A549 (cell line): ENCODE measurements around the gene MSH6.

Experiments used
- EP300 ChIP-seq, 2 experiments: fragments of >200 bp; sonication (Bioruptor Twin); formaldehyde crosslinking; IDR thresholded peaks; 2 replicates in 1 of 2; 3 replicates in 1 of 2; pipeline ENCODE4 v1.6.1; 2016 to 2017
- KDM5A ChIP-seq: fragments of 200-600 bp; sonication (generic); IDR thresholded peaks from 2 replicates; pipeline ENCODE4 v1.6.1; 2016; ENCODE audit warnings: antibody characterized with exemption, mild to moderate bottlenecking
- POLR2A ChIP-seq: IDR thresholded peaks from 2 replicates; pipeline ENCODE4 v1.6.1; 2012; ENCODE audit warnings: mild to moderate bottlenecking, low read length
- TF ChIP-seq, protein P1 (sequence below): IDR thresholded peaks from 2 replicates; pipeline ENCODE4 v1.6.1; 2012; ENCODE audit warnings: low read depth, borderline replicate concordance
- TF ChIP-seq, protein P2 (sequence below): fragments of >200 bp; sonication (Bioruptor Twin); formaldehyde crosslinking; IDR thresholded peaks from 3 replicates; pipeline ENCODE4 v1.5.1; 2016
- TF ChIP-seq, protein P3 (sequence below): fragments of 450-650 bp; IDR thresholded peaks from 2 replicates; pipeline ENCODE4 v1.6.1; 2014; ENCODE audit warnings: antibody characterized with exemption
- TF ChIP-seq, protein P4 (sequence below): fragments of 250-450 bp; sonication (Bioruptor Pico); IDR thresholded peaks from 2 replicates; pipeline ENCODE4 v1.5.0; 2020; ENCODE audit warnings: low read depth, mild to moderate bottlenecking, moderate library complexity

DNA sequence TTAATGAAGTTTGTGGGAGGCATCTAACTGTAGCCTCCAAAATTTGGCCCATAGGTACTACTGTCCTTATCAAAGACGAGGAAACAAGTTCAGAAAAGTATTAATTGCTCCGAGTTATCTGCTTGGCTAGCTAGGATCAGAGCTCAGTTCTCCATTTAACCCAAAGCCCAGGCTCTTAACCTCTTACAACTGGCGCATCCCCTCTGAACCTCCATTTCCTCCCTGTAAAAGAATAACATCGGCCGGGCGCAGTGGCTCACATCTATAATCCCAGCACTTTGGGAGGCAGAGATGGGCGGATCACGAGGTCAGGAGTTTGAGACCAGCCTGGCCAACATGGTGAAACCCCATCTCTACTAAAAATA lies 3.5 kb upstream of the MSH6 start:
- TF ChIP-seq, protein P1, sequence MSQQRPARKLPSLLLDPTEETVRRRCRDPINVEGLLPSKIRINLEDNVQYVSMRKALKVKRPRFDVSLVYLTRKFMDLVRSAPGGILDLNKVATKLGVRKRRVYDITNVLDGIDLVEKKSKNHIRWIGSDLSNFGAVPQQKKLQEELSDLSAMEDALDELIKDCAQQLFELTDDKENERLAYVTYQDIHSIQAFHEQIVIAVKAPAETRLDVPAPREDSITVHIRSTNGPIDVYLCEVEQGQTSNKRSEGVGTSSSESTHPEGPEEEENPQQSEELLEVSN = no peak
- TF ChIP-seq EP300 (IDR thresholded peaks at IDR 0.05) = no peak
- TF ChIP-seq, protein P2, sequence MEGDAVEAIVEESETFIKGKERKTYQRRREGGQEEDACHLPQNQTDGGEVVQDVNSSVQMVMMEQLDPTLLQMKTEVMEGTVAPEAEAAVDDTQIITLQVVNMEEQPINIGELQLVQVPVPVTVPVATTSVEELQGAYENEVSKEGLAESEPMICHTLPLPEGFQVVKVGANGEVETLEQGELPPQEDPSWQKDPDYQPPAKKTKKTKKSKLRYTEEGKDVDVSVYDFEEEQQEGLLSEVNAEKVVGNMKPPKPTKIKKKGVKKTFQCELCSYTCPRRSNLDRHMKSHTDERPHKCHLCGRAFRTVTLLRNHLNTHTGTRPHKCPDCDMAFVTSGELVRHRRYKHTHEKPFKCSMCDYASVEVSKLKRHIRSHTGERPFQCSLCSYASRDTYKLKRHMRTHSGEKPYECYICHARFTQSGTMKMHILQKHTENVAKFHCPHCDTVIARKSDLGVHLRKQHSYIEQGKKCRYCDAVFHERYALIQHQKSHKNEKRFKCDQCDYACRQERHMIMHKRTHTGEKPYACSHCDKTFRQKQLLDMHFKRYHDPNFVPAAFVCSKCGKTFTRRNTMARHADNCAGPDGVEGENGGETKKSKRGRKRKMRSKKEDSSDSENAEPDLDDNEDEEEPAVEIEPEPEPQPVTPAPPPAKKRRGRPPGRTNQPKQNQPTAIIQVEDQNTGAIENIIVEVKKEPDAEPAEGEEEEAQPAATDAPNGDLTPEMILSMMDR = no peak
- TF ChIP-seq, protein P3, sequence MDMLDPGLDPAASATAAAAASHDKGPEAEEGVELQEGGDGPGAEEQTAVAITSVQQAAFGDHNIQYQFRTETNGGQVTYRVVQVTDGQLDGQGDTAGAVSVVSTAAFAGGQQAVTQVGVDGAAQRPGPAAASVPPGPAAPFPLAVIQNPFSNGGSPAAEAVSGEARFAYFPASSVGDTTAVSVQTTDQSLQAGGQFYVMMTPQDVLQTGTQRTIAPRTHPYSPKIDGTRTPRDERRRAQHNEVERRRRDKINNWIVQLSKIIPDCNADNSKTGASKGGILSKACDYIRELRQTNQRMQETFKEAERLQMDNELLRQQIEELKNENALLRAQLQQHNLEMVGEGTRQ = no peak
- no peak for TF ChIP-seq POLR2A
- TF ChIP-seq, protein P4, sequence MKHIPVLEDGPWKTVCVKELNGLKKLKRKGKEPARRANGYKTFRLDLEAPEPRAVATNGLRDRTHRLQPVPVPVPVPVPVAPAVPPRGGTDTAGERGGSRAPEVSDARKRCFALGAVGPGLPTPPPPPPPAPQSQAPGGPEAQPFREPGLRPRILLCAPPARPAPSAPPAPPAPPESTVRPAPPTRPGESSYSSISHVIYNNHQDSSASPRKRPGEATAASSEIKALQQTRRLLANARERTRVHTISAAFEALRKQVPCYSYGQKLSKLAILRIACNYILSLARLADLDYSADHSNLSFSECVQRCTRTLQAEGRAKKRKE (CRISPR knock-in tag) = no peak
- no peak for TF ChIP-seq KDM5A
